ENCODE results near the gene DHX30. TPM values are rescaled to one million over a fixed set of nuclear protein-coding genes. Genes with fewer than 3 reads are reported as not detected.
A peak's percentile ranks its signal among the peaks of the same experiment; 100 is the strongest.

DHX30 gene
- total RNA-seq, 1 donor from 2014 or later = 55.0 TPM

- intact Hi-C loops (cut with DNase I) = no loop called here
- no peak overlapping the region for H3K4me3 ChIP-seq
- peak overlapping the region; percentile 60 for H3K27ac ChIP-seq
- peaks cover 0 to 5% of the 10 kb centered on the region in 2 donors for H3K36me3 ChIP-seq
- TF ChIP-seq POLR2AphosphoS5 (IDR thresholded peaks at IDR 0.05; ENCODE audit: insufficient read depth in 1 of 2, low read depth in 1 of 2) = no peak
- no peak for TF ChIP-seq CTCF (IDR thresholded peaks at IDR 0.05)
- TF ChIP-seq POLR2A (IDR thresholded peaks at IDR 0.05) = no peak
- H3K4me1 ChIP-seq = peaks cover 28% of the 10 kb centered on the region
- H3K27me3 ChIP-seq = no peaks in the 10 kb centered on the region
- DNase-seq (ENCODE audit: extremely low spot score in 2 of 2) = no peak
- H3K9me3 ChIP-seq = no peaks in the 10 kb centered on the region
Observed at GRCh38 chr3:47890126-47890827, 87.3 kb downstream of the DHX30 start.

- peaks cover 28% of the 10 kb centered on the region for H3K4me1 ChIP-seq
- TF ChIP-seq CTCF (IDR thresholded peaks at IDR 0.05) = no peak
- TF ChIP-seq POLR2AphosphoS5 (IDR thresholded peaks at IDR 0.05; ENCODE audit: insufficient read depth in 1 of 2, low read depth in 1 of 2) = peak in 1 of 2 donors; percentile 65
- no peak for TF ChIP-seq POLR2A (IDR thresholded peaks at IDR 0.05)
- H3K27ac ChIP-seq = peak overlapping the region; percentile 60
- no peaks in the 10 kb centered on the region for H3K9me3 ChIP-seq
- no peaks in the 10 kb centered on the region for H3K27me3 ChIP-seq
- DNase-seq (ENCODE audit: extremely low spot score in 2 of 2) = peak in 1 of 2 donors; percentile 93
- intact Hi-C loops (cut with DNase I) = no loop called here
- no peak overlapping the region for H3K4me3 ChIP-seq
- H3K36me3 ChIP-seq = peaks cover 0 to 5% of the 10 kb centered on the region in 2 donors
Observed at GRCh38 chr3:47890828-47891612, 88.1 kb downstream of the DHX30 start.

GRCh38 chr3:47891613-47892005, 88.7 kb downstream of the DHX30 start:
- TF ChIP-seq POLR2AphosphoS5 (IDR thresholded peaks at IDR 0.05; ENCODE audit: insufficient read depth in 1 of 2, low read depth in 1 of 2) = no peak
- TF ChIP-seq CTCF (IDR thresholded peaks at IDR 0.05) = no peak
- no peak for TF ChIP-seq POLR2A (IDR thresholded peaks at IDR 0.05)

GRCh38 chr3:47892286-47893040, 89.5 kb downstream of the DHX30 start:
- Histone ChIP-seq H3K27me3 (no peaks in the 10 kb centered on the region), H3K36me3 (peaks cover 0 to 5% of the 10 kb centered on the region in 2 donors), H3K4me1 (peaks cover 28% of the 10 kb centered on the region), H3K27ac (peak overlapping the region; percentile 1), H3K9me3 (no peaks in the 10 kb centered on the region), H3K4me3 (no peak overlapping the region)
- no peak for DNase-seq (ENCODE audit: extremely low spot score in 2 of 2)
- TF ChIP-seq POLR2A (IDR thresholded peaks at IDR 0.05) (no peak), POLR2AphosphoS5 (IDR thresholded peaks at IDR 0.05; ENCODE audit: insufficient read depth in 1 of 2, low read depth in 1 of 2) (no peak), CTCF (IDR thresholded peaks at IDR 0.05) (no peak)
- intact Hi-C loops (cut with DNase I) = no loop called here

More at GRCh38 chr3:47891613-47892005, 88.7 kb downstream of the DHX30 start:
- Histone ChIP-seq H3K36me3 (peaks cover 0 to 5% of the 10 kb centered on the region in 2 donors), H3K4me3 (no peak overlapping the region), H3K27me3 (no peaks in the 10 kb centered on the region), H3K4me1 (peaks cover 28% of the 10 kb centered on the region), H3K27ac (peak overlapping the region; percentile 60), H3K9me3 (no peaks in the 10 kb centered on the region)
- DNase-seq (ENCODE audit: extremely low spot score in 2 of 2) = no peak
- intact Hi-C loops (cut with DNase I) = no loop called here
